AML-193 (cell line): Measurements from ENCODE around the gene P4HA2.

ENCODE experiments used
- DNase-seq, 2 experiments: peaks; one replicate each; lab custom pipeline; 2025; lab: John Stamatoyannopoulos, UW

P4HA2 gene

DNA sequence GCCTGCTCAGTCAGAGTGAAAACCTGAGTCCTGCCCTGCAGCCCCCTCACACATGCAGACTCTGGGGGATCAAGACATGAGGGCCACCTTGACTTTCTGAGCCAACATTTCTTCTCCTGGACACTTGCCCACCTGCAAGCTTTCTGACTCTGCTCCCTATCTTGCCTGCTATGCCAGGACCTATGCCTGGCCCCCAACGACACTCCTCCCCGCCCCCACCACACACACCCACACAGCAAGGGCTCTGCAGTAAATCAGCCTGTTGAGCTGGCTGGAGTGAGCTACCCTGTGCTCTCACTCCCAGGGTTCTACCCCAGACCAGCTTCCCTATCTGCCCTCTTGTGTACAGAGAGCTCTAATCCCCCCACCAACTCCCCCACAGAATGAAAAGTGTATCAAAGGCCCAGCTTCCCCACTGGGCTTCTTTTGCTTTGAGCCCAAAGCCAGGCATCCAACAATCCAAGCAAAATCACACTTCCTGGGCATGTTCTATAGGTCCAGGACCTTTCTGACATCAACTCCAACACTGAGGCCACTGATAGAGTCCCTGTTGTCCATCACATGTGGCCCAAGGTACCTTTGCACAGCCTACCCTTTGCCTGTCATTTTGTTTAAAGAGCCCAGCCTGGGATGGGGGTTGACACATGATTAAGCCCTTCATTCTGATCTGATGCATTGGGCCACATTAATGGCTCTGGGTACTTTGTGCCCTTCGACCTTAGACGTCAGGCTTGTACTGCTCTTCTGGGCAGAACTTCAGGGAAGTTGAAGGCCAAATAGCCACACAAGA lies 37.1 kb upstream of the P4HA2 start:
- no peak for DNase-seq

DNA sequence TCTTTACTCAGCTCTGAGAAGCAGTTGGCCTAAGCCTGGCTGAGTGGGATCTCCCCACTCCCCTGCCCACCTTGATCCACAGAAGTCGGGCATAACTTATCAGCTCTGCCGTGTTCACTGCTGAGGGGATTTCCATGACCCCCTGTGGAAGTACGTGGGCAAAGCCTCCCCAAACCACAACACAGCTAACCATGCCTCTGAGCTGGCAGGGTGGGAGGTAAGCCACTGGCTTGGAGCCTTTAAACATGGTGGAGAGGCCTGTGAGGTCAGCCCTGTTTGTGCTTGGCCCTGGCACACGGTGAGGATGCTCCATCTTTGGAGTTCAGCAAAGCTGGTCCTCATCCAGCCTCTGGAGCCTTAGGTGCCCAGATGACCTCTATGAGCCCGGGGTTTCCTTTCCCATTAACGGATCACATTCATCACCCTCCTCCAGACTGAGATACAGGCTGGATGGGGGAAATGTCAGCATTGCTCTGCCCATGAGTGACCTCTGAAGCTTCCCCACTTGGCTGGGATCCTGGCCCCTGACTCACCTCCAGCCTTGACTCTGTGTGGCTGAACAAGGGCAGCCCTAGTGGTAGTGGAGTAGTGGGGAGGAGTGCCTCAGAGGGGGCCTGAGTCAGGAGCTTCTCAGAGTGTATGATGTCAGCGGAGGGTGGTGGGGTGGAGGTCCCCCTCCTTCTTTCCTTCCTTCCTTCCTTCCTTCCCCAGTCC lies 36.1 kb upstream of the P4HA2 start:
- DNase-seq: no peak

DNA sequence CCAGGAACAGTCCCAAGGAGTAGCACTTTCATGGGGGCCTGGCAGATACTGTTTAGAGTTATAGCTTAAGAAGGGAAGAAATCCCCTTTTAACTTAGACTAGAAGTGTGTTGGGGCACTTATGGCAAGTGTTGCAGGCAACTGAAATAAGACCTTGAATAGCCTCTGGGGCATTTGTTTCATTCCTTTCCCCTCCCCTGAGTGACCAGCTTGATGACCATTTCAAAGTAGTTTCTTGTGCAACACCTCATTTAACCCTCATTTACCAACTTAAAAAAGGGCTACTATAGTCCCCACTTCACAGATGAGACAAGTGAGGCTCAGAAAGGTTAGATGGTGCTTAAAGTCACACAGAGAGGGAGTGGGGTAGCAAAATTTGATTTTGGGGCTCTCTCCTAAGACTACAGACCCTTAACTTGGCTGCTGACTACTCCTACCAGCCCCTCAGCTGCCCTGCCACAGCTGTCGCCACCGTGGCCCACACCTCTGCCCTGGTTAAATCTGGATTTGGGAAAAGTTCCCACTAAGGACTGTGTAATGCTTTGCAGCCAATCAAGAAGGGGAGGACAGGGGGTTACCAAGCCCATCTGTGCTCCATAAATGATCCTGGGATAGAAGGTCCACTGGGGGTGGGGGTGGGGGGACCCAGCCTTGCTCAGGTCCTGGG lies 35.4 kb upstream of the P4HA2 start:
- no peak for DNase-seq

DNA sequence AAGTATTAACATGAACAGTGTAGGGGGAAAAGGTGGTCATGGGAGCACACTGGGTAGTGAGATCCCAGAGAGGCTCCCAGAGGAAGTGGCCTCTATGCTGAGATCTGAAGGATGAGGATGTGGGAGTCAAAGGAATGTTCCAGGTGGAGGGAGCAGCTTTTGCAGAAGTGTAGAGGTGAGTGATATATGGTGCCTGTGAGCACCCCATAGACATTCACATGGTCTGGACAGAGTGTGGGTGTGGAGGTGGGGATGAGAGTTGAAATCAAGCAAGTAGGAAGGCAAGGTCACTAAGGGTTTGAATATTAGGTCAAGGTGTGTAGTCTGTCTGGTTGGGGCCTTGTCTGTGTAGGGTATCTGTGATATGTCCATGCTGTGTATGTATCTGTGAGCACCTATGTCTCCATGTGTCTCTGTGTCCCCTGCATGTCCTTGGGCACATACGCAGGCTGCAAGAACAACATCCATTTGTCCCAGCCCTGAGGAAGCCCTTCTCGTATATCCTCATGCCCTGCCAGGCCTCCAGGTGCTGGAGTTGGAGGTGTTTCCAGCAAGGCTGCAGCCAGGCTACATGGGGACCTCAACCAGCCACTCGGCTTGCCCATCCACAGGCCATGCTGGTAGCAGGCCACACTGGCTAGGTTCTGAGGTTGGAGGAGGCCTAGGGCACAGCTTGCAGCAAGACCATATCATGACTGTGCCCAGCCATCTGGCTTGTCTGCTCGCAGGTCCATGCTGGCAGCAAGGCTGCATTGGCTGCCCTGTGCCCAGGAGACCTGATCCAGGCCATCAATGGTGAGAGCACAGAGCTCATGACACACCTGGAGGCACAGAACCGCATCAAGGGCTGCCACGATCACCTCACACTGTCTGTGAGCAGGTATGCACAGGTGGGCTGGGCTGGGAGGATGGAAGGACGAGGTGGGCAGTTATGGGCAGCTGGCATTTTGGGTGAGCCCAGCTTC lies 34.5 kb upstream of the P4HA2 start:
- no peak for DNase-seq

DNA sequence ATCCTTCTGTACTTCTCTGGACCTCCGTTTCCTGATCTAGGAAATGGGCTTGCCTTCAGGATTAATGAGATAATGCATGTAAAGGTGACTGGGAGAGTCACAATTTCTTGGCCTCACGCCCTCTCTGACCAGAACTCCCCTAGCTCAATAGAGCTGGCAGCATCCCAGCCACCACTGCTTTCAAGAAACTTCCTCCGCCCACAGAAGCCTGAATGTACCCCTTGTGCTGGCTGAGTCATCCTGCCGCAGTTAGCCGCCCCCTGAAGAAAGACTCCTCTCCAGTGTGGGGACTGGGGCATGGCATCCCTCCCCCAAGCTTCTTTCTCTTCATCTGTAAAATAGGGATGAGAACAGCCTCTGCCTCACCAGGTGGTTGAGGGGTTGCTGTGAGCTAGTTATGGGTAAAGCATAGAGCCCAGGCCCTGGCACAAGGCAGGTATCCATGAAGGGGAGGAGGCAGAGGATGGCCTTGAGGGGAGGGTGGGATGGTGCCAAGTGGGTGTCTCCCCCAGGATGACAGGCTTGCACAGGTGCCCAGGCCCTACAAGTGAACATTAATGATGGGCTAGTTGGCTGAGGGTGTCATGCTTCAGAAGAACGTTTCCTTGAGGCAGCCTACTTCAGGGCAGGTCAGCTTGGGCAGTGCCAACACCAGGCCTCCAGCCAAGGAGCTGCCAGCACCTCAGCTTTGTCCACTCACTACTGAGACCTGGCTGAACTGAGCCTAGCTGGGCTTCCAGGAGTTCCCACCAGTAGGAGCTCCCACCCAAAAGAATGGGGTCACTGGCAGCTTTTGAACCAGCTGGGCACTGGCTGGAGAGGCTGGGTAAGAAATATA lies 33.3 kb upstream of the P4HA2 start:
- no peak for DNase-seq

DNA sequence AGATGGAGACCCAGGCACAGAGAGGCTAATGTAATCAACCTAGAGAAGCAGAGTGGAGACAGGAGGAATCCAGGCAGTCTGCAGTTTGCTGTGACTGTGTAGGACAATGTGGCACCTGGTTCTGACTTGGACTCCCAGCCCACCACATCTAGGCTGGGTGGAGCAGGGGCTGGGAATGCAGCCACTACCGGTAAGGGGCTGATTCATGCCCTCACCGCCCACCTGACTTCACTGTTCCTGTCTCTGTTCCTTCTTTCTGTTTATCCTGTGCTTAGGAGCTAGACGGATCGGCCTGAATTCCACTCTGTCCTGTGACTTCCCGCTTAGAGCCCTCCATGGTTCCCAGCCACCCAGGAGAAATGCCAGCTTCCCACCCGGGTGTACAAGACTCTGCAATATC lies 32.4 kb upstream of the P4HA2 start:
- no peak for DNase-seq

DNA sequence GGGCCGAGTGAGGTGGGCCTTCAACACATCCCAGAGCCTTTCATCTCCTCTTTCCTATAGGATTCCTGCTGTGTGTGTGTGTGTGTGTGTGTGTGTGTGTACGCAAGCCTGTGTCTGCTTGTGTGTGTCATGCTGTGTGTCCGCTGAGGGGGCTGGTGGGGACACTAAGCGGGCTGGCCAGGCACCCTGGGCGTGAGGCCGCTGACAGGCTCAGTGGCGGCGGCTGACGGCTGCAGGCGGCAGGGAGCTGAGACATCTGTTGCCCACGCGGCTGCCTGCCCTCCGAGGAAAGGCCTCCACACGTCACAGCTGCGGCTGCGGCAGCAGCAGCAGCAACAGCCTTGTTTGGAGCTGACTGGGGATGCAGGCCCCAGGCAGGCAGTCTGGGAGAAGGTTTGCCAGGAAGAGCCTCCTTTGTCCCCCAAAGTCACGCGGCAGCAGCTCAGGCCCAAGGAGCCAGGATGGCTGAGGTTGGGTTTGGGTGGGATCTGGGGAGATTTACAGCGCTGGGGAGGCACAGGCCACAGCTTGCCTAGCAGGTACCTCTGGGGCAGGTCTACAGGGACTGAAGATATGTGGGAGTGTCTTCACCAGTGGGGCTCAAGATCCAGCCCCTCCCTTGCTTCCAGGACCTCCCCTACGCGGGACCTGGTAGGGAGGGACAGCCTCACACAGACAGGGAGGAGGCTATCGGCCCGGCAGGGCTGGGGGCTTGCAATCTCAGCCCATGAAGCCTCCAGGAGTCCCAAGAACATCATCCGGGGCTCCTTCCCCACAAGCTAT lies 31.6 kb upstream of the P4HA2 start:
- no peak for DNase-seq

DNA sequence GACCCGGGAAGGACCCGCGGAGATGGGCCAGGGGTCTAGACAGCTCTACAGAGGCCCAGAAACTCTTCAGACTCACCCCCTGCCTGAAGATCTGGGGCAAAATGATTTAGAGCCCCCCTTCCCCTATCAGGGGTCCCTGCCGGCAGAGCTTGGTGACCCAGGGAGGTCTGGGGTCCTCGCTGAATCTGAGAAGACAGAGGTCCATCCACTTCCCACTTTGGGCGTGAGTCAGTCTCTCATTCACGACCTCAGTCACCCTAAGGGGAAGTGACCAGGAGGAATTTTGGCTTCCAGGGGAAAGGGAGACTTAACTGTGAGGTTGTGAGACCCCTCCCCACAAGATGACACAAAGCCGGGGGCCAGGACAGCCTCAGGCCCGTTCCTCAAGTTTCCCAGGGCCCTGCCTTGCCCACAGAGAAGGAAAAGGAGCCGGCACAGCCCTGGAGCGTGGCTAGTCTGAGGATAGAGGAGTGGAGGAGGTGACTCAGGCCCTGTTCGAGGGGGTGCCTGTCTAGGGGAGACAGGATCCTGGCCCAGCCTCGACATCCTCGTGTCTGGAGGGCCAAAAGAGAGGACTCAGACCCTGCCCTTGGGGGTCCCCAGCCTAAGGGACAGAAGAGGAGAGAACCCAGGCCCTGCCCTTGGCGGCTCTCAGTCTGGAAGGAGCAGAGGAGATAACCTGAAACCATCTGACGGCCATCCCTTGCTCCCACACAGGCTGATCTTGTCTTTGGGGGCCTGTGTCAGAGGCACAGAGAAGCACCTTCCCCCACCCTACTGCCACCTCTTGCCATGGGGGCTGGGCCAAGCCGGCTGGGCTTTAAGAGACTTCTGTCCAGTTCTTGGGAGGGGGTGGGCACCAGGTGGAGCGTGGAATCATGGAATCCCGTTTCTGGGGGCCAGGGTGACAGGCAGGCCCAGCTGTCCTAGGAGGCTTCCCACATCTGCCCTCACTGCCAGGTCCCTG lies 30.7 kb upstream of the P4HA2 start:
- DNase-seq: no peak

DNA sequence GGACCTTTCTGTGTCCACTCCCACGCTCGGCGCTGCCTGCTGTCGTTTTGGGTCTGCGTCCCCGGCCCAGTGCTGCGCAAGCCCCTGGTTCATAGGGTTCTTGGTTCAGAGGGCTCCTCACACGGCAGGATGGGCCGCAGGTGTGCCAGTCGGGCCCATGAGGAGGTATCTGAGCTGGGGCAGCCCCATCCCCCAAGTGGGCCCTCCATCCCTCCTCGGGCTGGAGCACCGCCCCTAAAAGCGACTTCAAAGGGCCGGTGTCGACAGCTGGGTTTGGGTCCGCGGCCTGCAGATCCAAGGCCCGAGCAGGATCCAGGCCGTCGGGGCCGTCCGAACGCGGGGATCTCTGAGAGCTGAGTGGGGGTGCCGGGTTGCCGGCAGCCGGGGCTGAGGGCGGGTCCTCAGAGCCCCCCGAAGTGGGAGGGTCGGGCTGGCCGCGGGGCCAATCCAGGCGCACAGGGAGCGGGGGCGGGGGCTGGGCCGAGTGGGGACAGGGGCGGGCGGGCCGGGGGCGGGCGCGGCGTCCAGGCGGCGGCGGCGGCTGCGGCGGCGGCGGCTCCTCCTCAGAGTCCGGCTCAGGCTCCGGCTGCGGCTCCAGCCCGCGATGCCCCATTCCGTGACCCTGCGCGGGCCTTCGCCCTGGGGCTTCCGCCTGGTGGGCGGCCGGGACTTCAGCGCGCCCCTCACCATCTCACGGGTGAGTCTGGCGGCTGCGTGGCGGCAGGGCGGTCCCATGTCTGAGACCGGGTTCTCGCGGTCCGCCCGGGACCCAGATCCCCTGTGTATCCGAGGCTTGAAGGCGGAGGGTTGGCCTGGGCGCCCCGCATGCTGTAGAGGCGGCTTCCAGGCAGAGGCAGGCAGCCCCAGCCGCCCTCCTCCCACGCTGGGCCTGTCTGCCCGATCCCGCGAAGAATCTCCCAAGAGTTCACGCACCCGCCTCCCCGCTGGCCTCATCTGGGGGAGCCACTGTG lies 29.8 kb upstream of the P4HA2 start, which contains the start of gene PDLIM4:
Gene PDLIM4 (plus strand): TSS at position 566 of the 971 bp plus-strand sequence. CDS start 39 bp downstream, at position 605.
- no peak for DNase-seq

DNA sequence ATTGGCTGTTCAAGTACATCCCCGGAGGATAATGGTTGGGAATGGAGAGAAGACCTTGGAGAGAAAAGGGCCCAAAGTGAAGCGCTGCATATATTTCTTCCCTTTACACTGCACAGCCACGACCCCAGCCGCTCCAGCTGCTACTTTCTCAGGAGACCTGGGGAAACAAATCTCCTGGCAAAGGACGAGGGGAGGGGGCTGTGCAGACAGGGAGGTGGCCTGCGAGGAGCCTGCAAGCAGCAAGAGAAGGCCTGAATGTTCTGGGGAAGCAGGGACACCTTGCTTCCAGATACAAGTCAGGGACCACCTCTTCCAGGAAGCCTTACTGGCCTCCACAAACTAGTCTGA lies 29.1 kb upstream of the P4HA2 start:
- DNase-seq: no peak

DNA sequence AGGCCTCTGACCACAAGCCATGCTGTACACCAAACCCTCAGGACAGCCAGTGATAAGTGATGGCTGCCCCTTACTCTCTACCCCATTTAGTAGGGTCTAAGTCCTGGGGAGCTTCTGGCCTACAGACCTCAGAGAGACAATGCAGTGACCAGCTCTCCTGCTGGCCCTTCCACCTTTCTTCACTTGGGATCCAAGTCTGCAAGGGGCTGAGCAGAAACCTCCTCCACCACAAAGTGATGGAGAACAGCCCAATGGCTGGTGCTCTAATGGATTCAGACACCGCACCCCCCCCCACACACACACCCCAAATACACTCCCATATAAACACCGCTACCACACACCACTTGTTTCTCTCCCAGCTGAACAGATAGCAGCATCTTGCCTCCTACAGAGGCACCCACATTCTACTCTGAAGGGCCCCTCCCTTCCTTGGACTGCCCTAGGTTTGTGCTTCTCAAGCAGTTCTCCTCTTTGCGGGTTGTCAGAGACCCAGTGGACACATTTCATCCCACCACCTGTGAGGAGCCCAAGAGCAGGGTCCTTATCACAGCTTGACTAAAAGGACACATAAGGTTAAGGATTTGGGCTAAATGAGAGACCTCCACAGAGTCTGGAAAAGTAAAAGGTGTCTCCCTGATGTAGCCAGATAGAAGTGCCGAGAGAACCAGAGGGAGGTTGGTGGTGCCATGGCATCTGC lies 28.6 kb upstream of the P4HA2 start:
- DNase-seq: no peak

DNA sequence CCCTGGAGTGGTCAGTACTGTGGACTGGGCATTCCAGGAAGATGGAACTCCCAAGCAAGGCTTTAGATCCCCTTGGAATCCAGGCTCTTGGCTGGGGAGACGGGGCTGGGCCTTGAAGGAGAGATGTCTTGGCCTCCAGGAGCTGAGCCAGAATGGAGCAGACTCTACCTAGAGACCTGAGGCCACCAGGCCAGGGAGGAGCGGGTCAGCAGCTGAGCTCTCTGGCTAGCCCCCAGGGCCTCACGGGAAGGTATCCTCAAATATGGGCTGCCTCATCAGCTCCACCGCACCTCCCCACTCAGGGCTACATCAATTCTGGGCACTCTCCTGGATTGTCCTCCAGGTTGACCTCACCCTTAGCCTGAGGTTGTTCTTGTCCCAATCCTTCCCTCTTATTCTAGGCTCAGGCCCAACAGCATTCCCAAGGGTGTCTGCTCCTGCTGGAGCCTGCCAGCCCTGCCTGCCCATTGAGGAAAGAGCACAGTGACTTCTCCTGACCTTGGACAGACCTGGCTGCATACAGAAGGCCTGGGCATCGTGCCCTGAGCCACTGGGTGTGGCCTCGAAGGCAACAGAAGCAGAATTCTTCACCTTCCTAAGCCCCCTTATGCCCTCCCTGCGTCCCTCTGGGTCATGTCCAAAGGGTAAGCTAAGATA lies 26.8 kb upstream of the P4HA2 start:
- DNase-seq: no peak

DNA sequence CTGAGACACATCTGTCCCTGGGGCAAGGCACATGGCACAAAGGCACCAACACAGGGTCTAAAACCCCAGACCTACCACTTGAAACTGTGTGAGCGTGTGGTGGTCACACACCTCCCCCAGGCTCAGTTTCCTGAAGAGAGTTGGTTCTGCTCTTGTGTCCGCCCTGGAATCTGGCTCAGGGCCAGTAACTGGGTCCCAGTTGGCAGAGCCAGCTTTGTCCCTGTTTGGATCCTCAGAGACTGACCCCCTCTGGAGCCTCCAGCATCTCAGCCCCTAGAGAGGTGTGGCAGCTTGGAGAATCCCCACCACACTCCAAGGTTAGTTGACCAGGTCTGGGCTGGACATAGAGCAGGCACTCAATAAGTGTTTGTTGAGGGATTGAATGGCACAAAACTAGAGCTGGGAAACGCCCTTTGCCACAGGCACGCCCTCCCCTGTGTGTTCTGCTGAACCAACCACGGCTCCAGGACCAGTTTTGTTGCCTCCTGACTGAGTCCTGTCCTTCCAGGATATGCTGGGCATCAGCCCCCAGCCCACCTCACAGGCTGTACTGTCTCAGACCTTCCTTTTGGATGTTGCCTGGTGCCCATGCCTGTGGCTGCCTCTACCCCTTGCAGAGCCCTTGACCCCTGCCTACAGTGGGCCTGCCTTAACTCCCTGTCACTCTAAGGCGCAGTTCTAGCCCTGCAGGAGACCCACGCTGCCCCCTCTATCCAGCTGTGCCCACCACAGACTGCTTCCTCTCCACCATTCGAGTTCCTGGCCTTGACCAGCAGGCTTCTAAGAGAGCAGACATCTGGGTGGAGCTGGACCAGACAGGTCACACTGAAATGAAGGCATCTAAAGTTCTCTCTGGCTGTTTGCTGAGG lies 26.0 kb upstream of the P4HA2 start:
- DNase-seq: no peak

DNA sequence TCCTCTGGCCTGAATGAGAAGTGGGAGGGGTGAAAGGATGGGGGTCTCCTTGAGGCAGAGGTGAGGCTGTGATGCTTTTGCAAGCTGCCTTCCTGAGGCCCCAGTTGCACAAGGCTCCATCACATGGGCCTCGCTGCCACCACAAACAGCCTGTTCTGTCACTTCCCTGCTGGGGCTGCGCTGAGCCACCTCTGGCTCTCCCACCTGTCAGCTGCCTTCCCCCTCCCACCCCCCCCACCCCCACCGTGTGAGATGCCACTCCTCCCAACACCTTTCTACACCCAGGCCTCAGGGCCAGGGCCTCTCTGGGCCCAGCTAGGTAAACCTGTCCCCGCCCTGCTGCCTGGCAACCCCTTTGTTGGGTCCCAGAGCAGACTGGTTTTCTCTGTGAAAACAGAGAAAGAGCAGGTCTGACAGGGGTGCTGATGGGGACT lies 25.4 kb upstream of the P4HA2 start:
- no peak for DNase-seq

DNA sequence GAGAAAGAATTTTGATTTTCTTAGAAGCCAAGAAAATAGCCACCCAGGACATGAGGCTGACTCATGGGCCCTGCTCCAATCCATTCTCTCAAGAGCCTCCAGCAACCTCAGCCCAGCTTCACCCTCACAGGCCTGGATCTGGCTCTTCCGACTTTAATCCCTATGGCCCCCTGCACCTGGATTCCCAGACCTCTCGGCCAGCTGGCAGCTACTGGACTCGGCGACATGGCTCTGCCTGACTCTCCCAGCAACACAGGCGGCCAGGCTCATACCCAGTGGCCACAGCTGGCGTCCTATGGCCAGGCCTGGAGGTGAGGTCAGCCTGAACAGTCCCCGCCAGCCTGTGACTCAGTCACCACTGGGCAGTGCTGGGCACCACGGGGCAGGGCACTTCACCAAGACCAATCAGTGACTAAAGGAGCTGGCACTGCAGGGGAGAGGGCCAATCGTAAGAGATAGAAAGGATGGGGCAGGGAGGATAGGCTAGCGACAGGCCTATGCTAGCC lies 23.6 kb upstream of the P4HA2 start:
- no peak for DNase-seq
